Endothelial cell of coronary artery (primary cell): Measurements from ENCODE around the gene SLC39A2. TPM values are rescaled to one million over a fixed set of nuclear protein-coding genes. Genes with fewer than 3 reads are reported as not detected.

Experiments used
- total RNA-seq: library from RNA; depleted of rRNA; stranded (reverse); fragments of >200 nt; gene quantifications from 2 replicates; pipeline ENCODE4 v1.2.3, GENCODE V29; 2014

SLC39A2 gene
- not detected in 2 replicates for total RNA-seq

GRCh38 chr14:20998674-20999366, at the start of gene SLC39A2:
Gene SLC39A2 (plus strand): TSS chr14:20999293. CDS start chr14:20999447, 154 bp downstream.

GRCh38 chr14:20954736-20955537, 44.2 kb upstream of the SLC39A2 start, which contains the start of gene RNASE2:
Gene RNASE2 (plus strand): TSS chr14:20955487. CDS start chr14:20955772, 285 bp downstream.

GRCh38 chr14:20989787-20990600, 9.1 kb upstream of the SLC39A2 start, which contains the start of gene METTL17:
Gene METTL17 (plus strand): TSS chr14:20989980. CDS start chr14:20990003, 23 bp downstream.

GRCh38 chr14:21024585-21025370, 25.7 kb downstream of the SLC39A2 start, which contains the start of gene NDRG2:
Gene NDRG2 (minus strand): TSS chr14:21025061. CDS start chr14:21023315, 1,746 bp downstream.

GRCh38 chr14:21029917-21030316, 30.8 kb downstream of the SLC39A2 start, which contains the start of gene TPPP2:
Gene TPPP2 (plus strand): TSS chr14:21030217. CDS start chr14:21030582, 365 bp downstream.

GRCh38 chr14:21034707-21035106, 35.6 kb downstream of the SLC39A2 start, which contains the start of gene RNASE13:
Gene RNASE13 (minus strand): TSS chr14:21034807. CDS start chr14:21034288, 519 bp downstream.

GRCh38 chr14:21041676-21042433, 42.8 kb downstream of the SLC39A2 start, which contains the start of gene RNASE7:
Gene RNASE7 (plus strand): TSS chr14:21042362. CDS start chr14:21042993, 631 bp downstream.

Other genes with a start within 250 kb of the SLC39A2 start
- gene EDDM3B, start 230.9 kb upstream of the SLC39A2 start, total RNA-seq = not detected in 2 replicates
- 0.09 TPM in 1 of 2 replicates, not detected in the other for gene RNASE6, start 218.0 kb upstream of the SLC39A2 start, total RNA-seq
- 46.7 and 82.6 TPM in 2 replicates for gene RNASE1, start 196.4 kb upstream of the SLC39A2 start, total RNA-seq
- not detected in 2 replicates for gene RNASE3, start 107.9 kb upstream of the SLC39A2 start, total RNA-seq
- gene RNASE2, start 43.8 kb upstream of the SLC39A2 start, total RNA-seq = not detected in 2 replicates
- 24.1 and 24.5 TPM in 2 replicates for gene METTL17, start 9.3 kb upstream of the SLC39A2 start, total RNA-seq
- 0.09 TPM in 1 of 2 replicates, not detected in the other for gene NDRG2, start 25.8 kb downstream of the SLC39A2 start, total RNA-seq
- gene TPPP2, start 30.9 kb downstream of the SLC39A2 start, total RNA-seq = not detected in 2 replicates
- not detected in 2 replicates for gene RNASE13, start 35.5 kb downstream of the SLC39A2 start, total RNA-seq
- not detected in 2 replicates for gene RNASE7, start 43.1 kb downstream of the SLC39A2 start, total RNA-seq
- not detected in 2 replicates for gene RNASE8, start 58.5 kb downstream of the SLC39A2 start, total RNA-seq
- gene ARHGEF40, start 71.0 kb downstream of the SLC39A2 start, total RNA-seq = 4.2 and 12.1 TPM in 2 replicates
- gene ZNF219, start 99.4 kb downstream of the SLC39A2 start, total RNA-seq = 2.5 and 2.8 TPM in 2 replicates
- gene TMEM253, start 101.8 kb downstream of the SLC39A2 start, total RNA-seq = not detected in 2 replicates
- gene OR5AU1, start 156.8 kb downstream of the SLC39A2 start, total RNA-seq = not detected in 2 replicates